ENCODE measurements around the gene HDAC10.

HDAC10 gene

GRCh38 chr22:50227579-50228215 lies 23.4 kb downstream of the HDAC10 start:
- Histone ChIP-seq H3K4me3 (ENCODE audit: low read depth in 1 of 2, low read length in 1 of 2) (no peak overlapping the region), H3K27me3 (no peaks in the 10 kb centered on the region), H3K27ac (no peak overlapping the region), H3K9me3 (no peaks in the 10 kb centered on the region), H3K4me1 (ENCODE audit: control insufficient read depth in 1 of 2, insufficient read depth in 1 of 2, low read depth in 1 of 2, low read length in 1 of 2) (no peaks in the 10 kb centered on the region), H3K36me3 (peaks cover 72% of the 10 kb centered on the region)
- no peak for TF ChIP-seq CTCF (IDR thresholded peaks at IDR 0.05)

GRCh38 chr22:50226875-50227165 lies 24.2 kb downstream of the HDAC10 start:
- no peaks in the 10 kb centered on the region for H3K27me3 ChIP-seq
- H3K4me3 ChIP-seq (ENCODE audit: low read depth in 1 of 2, low read length in 1 of 2), result no peak overlapping the region
- H3K27ac ChIP-seq, result no peak overlapping the region
- no peaks in the 10 kb centered on the region for H3K4me1 ChIP-seq (ENCODE audit: control insufficient read depth in 1 of 2, insufficient read depth in 1 of 2, low read depth in 1 of 2, low read length in 1 of 2)
- TF ChIP-seq CTCF (IDR thresholded peaks at IDR 0.05), result no peak
- H3K36me3 ChIP-seq, result peaks cover 78% of the 10 kb centered on the region
- no peaks in the 10 kb centered on the region for H3K9me3 ChIP-seq

GRCh38 chr22:50226063-50226874 lies 24.8 kb downstream of the HDAC10 start:
- Histone ChIP-seq H3K27me3 (no peaks in the 10 kb centered on the region), H3K36me3 (peaks cover 84% of the 10 kb centered on the region), H3K9me3 (no peaks in the 10 kb centered on the region), H3K4me3 (ENCODE audit: low read depth in 1 of 2, low read length in 1 of 2) (no peak overlapping the region), H3K4me1 (ENCODE audit: control insufficient read depth in 1 of 2, insufficient read depth in 1 of 2, low read depth in 1 of 2, low read length in 1 of 2) (no peaks in the 10 kb centered on the region), H3K27ac (no peak overlapping the region)
- TF ChIP-seq CTCF (IDR thresholded peaks at IDR 0.05), result no peak

GRCh38 chr22:50225200-50225969 lies 25.7 kb downstream of the HDAC10 start:
- H3K27ac ChIP-seq, result no peak overlapping the region
- no peaks in the 10 kb centered on the region for H3K27me3 ChIP-seq
- no peak overlapping the region for H3K4me3 ChIP-seq (ENCODE audit: low read depth in 1 of 2, low read length in 1 of 2)
- no peak for TF ChIP-seq CTCF (IDR thresholded peaks at IDR 0.05)
- H3K9me3 ChIP-seq, result no peaks in the 10 kb centered on the region
- peaks cover 93% of the 10 kb centered on the region for H3K36me3 ChIP-seq
- H3K4me1 ChIP-seq (ENCODE audit: control insufficient read depth in 1 of 2, insufficient read depth in 1 of 2, low read depth in 1 of 2, low read length in 1 of 2), result no peaks in the 10 kb centered on the region

GRCh38 chr22:50224071-50224470 lies 27.0 kb downstream of the HDAC10 start:
- Histone ChIP-seq H3K27me3 (no peaks in the 10 kb centered on the region), H3K4me1 (ENCODE audit: control insufficient read depth in 1 of 2, insufficient read depth in 1 of 2, low read depth in 1 of 2, low read length in 1 of 2) (no peaks in the 10 kb centered on the region), H3K4me3 (ENCODE audit: low read depth in 1 of 2, low read length in 1 of 2) (no peak overlapping the region), H3K36me3 (peaks cover 99% of the 10 kb centered on the region), H3K9me3 (no peaks in the 10 kb centered on the region), H3K27ac (no peak overlapping the region)
- TF ChIP-seq CTCF (IDR thresholded peaks at IDR 0.05), result no peak

Measured in neutrophil (primary cell).